ENCODE results near the gene PARP2. TPM values are rescaled to one million over a fixed set of nuclear protein-coding genes. Genes with fewer than 3 reads are reported as not detected.
"Not testable (repeated sequence)": the region's sequence is repeated elsewhere in the genome, so short reads cannot be mapped to it uniquely, and the experiment has no call there.

Gene PARP2
- total RNA-seq, 1 donor from 2014 or later, result 15.6 TPM

DNA sequence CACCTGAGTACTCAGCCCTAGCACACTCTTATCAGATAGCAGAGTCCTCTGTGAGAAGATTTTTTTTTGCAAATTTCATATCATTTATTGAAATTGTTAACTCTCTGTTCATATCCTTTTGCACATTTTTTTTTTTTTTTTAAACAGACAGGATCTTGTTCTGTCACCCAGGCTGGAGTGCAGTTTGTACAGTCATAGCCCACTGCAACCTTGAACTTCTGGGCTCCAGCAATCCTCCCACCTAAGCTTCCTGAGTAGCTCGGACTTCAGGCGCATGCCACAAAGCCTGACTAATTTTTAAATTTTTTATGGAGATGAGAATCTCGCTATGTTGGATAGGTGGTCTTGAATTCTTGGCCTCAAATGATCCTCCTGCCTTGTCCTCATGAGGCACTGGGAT is 4.3 kb downstream of the PARP2 start:
- no peaks in the 10 kb centered on the region for H3K9me3 ChIP-seq
- TF ChIP-seq, protein P1, sequence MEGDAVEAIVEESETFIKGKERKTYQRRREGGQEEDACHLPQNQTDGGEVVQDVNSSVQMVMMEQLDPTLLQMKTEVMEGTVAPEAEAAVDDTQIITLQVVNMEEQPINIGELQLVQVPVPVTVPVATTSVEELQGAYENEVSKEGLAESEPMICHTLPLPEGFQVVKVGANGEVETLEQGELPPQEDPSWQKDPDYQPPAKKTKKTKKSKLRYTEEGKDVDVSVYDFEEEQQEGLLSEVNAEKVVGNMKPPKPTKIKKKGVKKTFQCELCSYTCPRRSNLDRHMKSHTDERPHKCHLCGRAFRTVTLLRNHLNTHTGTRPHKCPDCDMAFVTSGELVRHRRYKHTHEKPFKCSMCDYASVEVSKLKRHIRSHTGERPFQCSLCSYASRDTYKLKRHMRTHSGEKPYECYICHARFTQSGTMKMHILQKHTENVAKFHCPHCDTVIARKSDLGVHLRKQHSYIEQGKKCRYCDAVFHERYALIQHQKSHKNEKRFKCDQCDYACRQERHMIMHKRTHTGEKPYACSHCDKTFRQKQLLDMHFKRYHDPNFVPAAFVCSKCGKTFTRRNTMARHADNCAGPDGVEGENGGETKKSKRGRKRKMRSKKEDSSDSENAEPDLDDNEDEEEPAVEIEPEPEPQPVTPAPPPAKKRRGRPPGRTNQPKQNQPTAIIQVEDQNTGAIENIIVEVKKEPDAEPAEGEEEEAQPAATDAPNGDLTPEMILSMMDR (IDR thresholded peaks at IDR 0.05), result no peak
- no peak overlapping the region for H3K27ac ChIP-seq
- no peaks in the 10 kb centered on the region for H3K27me3 ChIP-seq
- ATAC-seq (no peak), DNase-seq (no peak)
- H3K36me3 ChIP-seq, result peaks cover 72% of the 10 kb centered on the region
- H3K4me3 ChIP-seq, result no peak overlapping the region
- intact Hi-C loops (cut with DNase I), result no loop called here
- H3K4me1 ChIP-seq, result peaks cover 3% of the 10 kb centered on the region

DNA sequence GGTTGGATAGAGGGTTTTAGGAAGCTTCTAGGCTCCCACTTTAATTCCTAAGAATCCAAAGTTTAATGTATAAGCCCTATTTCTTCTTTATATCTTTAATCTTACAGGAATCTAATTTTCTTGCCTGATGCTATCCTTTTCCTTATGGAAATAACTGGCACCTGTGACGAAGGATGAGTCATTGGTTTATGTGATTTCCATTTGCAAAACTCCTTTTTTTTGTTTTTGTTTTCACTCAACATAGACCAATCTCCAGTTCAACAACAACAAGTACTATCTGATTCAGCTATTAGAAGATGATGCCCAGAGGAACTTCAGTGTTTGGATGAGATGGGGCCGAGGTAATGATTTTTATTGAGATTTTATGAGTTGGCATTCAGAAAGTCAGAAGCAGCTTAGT is 6.8 kb downstream of the PARP2 start:
- ATAC-seq, result no peak

DNA sequence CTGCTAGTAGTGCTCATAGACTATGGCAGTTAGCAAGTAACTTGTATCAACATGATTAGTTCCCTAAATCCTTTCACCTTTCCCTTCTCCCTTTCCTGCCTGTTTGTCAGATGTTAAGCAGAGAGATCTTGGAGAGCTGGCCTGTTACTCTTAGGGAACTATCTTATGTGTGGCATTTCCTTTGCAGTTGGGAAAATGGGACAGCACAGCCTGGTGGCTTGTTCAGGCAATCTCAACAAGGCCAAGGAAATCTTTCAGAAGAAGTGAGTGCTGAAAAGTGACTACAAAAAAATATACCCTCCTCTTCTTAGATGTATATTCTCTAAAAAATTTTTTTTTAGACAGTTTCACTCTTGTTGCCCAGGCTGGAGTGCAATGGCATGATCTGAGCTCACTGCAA is 7.4 kb downstream of the PARP2 start:
- H3K27me3 ChIP-seq, result no peaks in the 10 kb centered on the region
- TF ChIP-seq, protein P1 (IDR thresholded peaks at IDR 0.05), result no peak
- no peak overlapping the region for H3K27ac ChIP-seq
- H3K4me1 ChIP-seq, result no peaks in the 10 kb centered on the region
- intact Hi-C loops (cut with DNase I), result no loop called here
- H3K4me3 ChIP-seq, result no peak overlapping the region
- DNase-seq (no peak), ATAC-seq (no peak)
- H3K36me3 ChIP-seq, result peaks cover 93% of the 10 kb centered on the region
- no peaks in the 10 kb centered on the region for H3K9me3 ChIP-seq

More for the DNA sequence above, 6.8 kb downstream of the PARP2 start:
- DNase-seq, result no peak
- TF ChIP-seq, protein P1 (IDR thresholded peaks at IDR 0.05), result no peak
- Histone ChIP-seq H3K4me1 (no peaks in the 10 kb centered on the region), H3K9me3 (no peaks in the 10 kb centered on the region), H3K27ac (no peak overlapping the region), H3K27me3 (no peaks in the 10 kb centered on the region), H3K36me3 (peaks cover 93% of the 10 kb centered on the region), H3K4me3 (no peak overlapping the region)
- intact Hi-C loops (cut with DNase I), result no loop called here

DNA sequence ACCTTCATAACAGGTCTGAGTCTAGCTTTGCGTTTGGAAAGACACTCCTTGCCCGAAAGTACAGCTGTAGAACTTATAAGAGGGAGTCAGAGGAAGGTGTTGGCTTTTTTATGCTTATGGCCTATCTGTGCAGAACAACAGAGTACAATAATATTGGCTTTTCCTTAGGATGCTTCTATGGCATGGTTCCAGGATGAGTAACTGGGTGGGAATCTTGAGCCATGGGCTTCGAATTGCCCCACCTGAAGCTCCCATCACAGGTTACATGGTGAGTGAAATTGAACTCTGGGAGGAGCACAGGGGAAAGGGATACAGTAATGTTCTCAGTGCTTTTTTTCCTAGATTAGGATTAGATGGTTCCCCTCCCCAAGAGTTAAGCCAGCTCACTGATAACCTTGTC is 13.0 kb downstream of the PARP2 start:
- H3K4me3 ChIP-seq, result no peak overlapping the region
- no peak overlapping the region for H3K27ac ChIP-seq
- no peaks in the 10 kb centered on the region for H3K4me1 ChIP-seq
- DNase-seq (no peak), ATAC-seq (no peak)
- no peaks in the 10 kb centered on the region for H3K9me3 ChIP-seq
- TF ChIP-seq, protein P1 (IDR thresholded peaks at IDR 0.05), result no peak
- peaks cover 76% of the 10 kb centered on the region for H3K36me3 ChIP-seq
- intact Hi-C loops (cut with DNase I), result no loop called here
- H3K27me3 ChIP-seq, result no peaks in the 10 kb centered on the region

DNA sequence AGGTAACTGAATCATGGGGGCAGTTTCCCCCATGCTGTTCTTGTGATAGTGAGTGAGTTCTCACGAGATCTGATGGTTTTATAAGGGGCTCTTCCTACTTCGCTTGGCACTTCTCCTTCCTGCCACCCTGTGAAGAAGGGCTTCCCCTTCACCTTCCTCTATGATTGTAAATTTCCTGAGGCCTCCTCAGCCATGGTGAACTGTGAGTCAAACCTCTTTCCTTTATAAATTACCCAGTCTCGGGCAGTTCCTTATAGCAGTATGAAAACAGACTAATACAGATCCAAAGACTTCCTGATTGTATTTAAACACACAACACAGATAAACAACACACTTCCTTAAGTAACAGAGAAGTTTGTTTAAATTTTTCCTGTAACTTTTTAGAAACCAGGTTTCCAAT is 15.0 kb downstream of the PARP2 start:
- H3K36me3 ChIP-seq, result peaks cover 72% of the 10 kb centered on the region
- H3K27me3 ChIP-seq; intact Hi-C loops (cut with DNase I); DNase-seq; ATAC-seq; H3K9me3 ChIP-seq; H3K4me3 ChIP-seq; H3K4me1 ChIP-seq; H3K27ac ChIP-seq: not testable (repeated sequence)

DNA sequence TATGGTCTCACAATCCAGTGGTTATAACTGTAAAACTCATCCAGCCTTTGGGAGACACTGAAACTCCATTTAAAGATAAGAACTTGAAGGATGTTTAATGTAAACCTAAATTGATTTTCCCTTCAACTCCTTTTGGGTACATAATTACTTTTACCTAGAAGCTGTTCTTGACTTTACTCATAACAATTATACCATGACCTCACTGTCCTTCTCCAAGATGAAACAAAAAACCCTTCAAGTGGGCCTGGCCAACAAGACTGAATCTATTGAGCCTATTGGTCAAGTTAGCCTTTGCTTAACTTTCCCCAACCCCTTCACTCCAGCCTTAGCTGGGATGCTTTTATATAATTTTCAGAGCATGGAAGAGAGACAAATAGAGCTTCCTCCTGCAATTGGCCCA is 22.5 kb downstream of the PARP2 start:
- peaks cover 86% of the 10 kb centered on the region for H3K36me3 ChIP-seq
- TF ChIP-seq, protein P1 (IDR thresholded peaks at IDR 0.05), result no peak
- no peak for DNase-seq

More for the DNA sequence above, 22.5 kb downstream of the PARP2 start:
- no peak overlapping the region for H3K27ac ChIP-seq
- H3K9me3 ChIP-seq, result no peaks in the 10 kb centered on the region
- intact Hi-C loops (cut with DNase I), result no loop called here
- H3K27me3 ChIP-seq, result no peaks in the 10 kb centered on the region
- no peaks in the 10 kb centered on the region for H3K4me1 ChIP-seq
- no peak overlapping the region for H3K4me3 ChIP-seq
- ATAC-seq, result no peak

Data from upper lobe of right lung (tissue), 1 donor.